Measurements from ENCODE around the gene MAGI2. TPM values are rescaled to one million over a fixed set of nuclear protein-coding genes. Genes with fewer than 3 reads are reported as not detected.

Gene MAGI2
- total RNA-seq, 1 experiment from 2014 or later: 14.3 TPM

DNA sequence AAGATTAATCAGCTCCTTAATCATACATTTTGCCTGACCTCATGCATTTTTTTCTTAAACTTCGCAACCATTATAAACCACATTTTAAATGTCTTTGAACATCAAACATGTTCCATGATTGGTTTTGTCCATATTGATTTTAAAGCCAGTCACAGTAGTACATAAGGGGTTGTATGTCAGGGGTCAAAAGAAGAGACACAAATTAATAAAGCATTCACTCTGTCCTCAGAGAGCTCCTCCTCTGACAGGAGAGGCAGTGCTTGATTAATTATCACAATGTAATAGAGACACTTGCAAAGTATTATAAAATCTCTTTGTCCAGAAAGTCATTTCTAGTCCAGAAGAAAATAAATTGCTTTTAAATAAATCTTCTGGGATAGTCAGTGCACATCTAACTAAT lies 195.5 kb downstream of the MAGI2 start:
- Mint-ChIP-seq H3K9me3 (no peaks in the 10 kb centered on the region), H3K4me3 (no peak overlapping the region), H3K27me3 (ENCODE audit: low read depth) (no peaks in the 10 kb centered on the region), H3K4me1 (no peaks in the 10 kb centered on the region), H3K27ac (no peak overlapping the region), H3K36me3 (ENCODE audit: insufficient read depth in 1 of 3, low read depth in 3 of 3) (no peaks in the 10 kb centered on the region)
- no peak overlapping the region for H3K27ac ChIP-seq (ENCODE audit: insufficient read length, low read depth, low read length)
- no peak overlapping the region for H3T11ph ChIP-seq (ENCODE audit: low read length)
- H3K4me2 ChIP-seq (ENCODE audit: insufficient read depth, insufficient read length, low read length): no peak overlapping the region
- H2BK5ac ChIP-seq (ENCODE audit: insufficient read length, low read length): no peak overlapping the region
- no peak overlapping the region for H3K18ac ChIP-seq (ENCODE audit: insufficient read length, low read depth, low read length)
- no peak overlapping the region for H2BK120ac ChIP-seq (ENCODE audit: low read depth, low read length, poor library complexity, severe bottlenecking)
- no peak overlapping the region for H3K56ac ChIP-seq (ENCODE audit: insufficient read length, low read depth, low read length)
- no peaks in the 10 kb centered on the region for H3K27me3 ChIP-seq (ENCODE audit: insufficient read depth, low read length)
- no peak overlapping the region for H2BK15ac ChIP-seq (ENCODE audit: low read depth, low read length)
- H3K14ac ChIP-seq (ENCODE audit: insufficient read depth, low read length): no peak overlapping the region
- no peak overlapping the region for H2AFZ ChIP-seq (ENCODE audit: low read length)
- no peak overlapping the region for H4K8ac ChIP-seq (replicated peaks; ENCODE audit: insufficient read length, low read depth, low read length)
- H3K79me2 ChIP-seq (ENCODE audit: insufficient read depth, low read length): no peaks in the 10 kb centered on the region
- H2BK20ac ChIP-seq (ENCODE audit: low read depth, low read length, poor library complexity, severe bottlenecking): no peak overlapping the region
- no peak overlapping the region for H2AK5ac ChIP-seq (ENCODE audit: insufficient read length, low read length)
- 100% methylated on average over 1 of the region's 1 CpG for WGBS (ENCODE audit: extremely low coverage, insufficient read length, low lambda C conversion rate)
- no peaks in the 10 kb centered on the region for H4K20me1 ChIP-seq (ENCODE audit: control insufficient read depth, insufficient read depth, insufficient read length)
- TF ChIP-seq, protein P1, sequence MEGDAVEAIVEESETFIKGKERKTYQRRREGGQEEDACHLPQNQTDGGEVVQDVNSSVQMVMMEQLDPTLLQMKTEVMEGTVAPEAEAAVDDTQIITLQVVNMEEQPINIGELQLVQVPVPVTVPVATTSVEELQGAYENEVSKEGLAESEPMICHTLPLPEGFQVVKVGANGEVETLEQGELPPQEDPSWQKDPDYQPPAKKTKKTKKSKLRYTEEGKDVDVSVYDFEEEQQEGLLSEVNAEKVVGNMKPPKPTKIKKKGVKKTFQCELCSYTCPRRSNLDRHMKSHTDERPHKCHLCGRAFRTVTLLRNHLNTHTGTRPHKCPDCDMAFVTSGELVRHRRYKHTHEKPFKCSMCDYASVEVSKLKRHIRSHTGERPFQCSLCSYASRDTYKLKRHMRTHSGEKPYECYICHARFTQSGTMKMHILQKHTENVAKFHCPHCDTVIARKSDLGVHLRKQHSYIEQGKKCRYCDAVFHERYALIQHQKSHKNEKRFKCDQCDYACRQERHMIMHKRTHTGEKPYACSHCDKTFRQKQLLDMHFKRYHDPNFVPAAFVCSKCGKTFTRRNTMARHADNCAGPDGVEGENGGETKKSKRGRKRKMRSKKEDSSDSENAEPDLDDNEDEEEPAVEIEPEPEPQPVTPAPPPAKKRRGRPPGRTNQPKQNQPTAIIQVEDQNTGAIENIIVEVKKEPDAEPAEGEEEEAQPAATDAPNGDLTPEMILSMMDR (conservative IDR thresholded peaks at IDR 0.05): no peak
- H3K23me2 ChIP-seq (ENCODE audit: insufficient read length, low read depth, low read length, poor library complexity, severe bottlenecking): no peaks in the 10 kb centered on the region
- H3K79me1 ChIP-seq (ENCODE audit: insufficient read depth, low read depth, low read length, poor library complexity, severe bottlenecking): no peaks in the 10 kb centered on the region
- no peak overlapping the region for H4K91ac ChIP-seq (ENCODE audit: insufficient read length, low read depth, low read length)
- H3K9ac ChIP-seq (ENCODE audit: extremely low read depth, insufficient read length, low read length): no peak overlapping the region
- H4K5ac ChIP-seq (ENCODE audit: insufficient read length, low read depth, low read length): no peak overlapping the region
- H3K9me3 ChIP-seq (ENCODE audit: control insufficient read depth, low read depth, low read length): no peaks in the 10 kb centered on the region
- no peak overlapping the region for H3K4ac ChIP-seq (ENCODE audit: low read depth, low read length)
- no peak overlapping the region for H3K23ac ChIP-seq (ENCODE audit: insufficient read length, low read depth, low read length)
- no peak for DNase-seq
- no peaks in the 10 kb centered on the region for H3K4me1 ChIP-seq (ENCODE audit: insufficient read depth, low read length)
- no peak overlapping the region for H2BK12ac ChIP-seq (ENCODE audit: insufficient read length, low read depth, low read length)
